Cardiac septum (tissue), 1 donor: ENCODE results near the gene ILKAP. TPM values are rescaled to one million over a fixed set of nuclear protein-coding genes. Genes with fewer than 3 reads are reported as not detected.
"Not testable (repeated sequence)": the region's sequence is repeated elsewhere in the genome, so short reads cannot be mapped to it uniquely, and the experiment has no call there.

Experiments
- DNase-seq: peaks from one replicate; pipeline ENCODE4 v3.0.0-alpha.2; 2020; ENCODE audit warnings: low spot score
- intact Hi-C: fragments of 100-400 bp; cut with DNase I; formaldehyde crosslinking; loops from one replicate; pipeline ENCODE4 v1.14.0; 2022
- total RNA-seq: library from RNA; stranded (reverse); fragmentation: NEBNext Ultra II Directional; extraction: Animal tissue kit (Norgen Biotek cat#: 25700); gene quantifications from one replicate; pipeline ENCODE4 v1.2.1, GENCODE V29; 2021
- donor health status: DM: no; HTN: no; CAD: no.

ILKAP gene
- total RNA-seq, 1 donor from 2014 or later: 29.5 TPM

GRCh38 chr2:238216651-238217184 is 13.2 kb upstream of the ILKAP start:
- intact Hi-C loops: no loop called here
- DNase-seq: no peak

DNA sequence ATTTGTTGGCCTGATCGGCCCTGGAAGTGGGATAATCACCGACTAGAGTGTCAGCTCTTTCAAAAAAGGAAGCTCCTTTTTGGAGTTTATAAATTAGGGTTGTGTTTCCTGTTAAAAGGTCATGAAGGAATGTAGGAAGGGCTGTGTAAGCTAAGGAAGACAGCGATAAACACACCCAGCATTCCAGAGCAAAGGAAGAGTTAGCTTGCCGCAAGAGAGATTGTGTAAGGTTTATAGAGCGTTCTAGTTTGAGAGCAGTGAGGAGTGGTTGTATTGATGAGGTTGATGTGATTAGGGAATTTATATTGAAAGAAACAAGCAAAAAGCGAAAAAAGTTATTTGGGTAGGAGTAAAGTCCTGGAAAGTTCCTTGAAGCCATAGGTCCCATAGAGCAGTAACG is 3.5 kb upstream of the ILKAP start:
- intact Hi-C loops: no loop called here
- no peak for DNase-seq

DNA sequence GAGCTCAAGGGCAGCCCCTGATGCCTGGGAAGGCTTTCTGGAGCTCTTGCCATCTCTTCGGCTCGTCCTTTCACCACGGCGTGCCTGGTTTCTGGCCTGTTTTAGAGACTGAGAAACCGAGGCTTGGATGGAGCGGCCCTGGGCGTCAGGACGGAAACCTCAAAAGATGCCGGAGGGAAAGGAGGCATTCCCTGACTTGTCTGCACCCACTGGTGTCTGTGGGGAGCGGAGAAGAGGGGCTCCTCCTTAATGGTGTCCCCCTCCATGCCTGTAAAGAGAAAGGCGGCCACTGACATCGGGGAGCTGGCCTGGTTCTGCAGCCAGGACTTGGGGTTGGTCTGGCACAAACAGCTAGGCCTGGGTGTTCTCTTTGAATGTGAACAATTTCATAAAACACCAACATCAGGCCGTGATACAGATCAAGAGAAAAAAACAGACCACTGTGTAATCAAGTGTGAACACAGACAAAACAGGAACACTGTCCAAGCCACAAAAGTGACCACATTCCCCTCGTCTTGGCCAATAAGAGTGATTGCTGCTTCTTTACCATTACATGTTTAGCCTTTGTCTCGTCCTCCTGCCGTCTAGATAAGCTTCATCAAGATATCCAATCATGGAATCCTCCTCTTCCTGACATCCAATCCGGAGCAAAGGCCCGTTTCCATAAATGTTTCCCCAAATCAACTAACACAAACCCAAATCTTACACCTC is 633 bp upstream of the ILKAP start:
- intact Hi-C loops: loop anchor here (2.0 kb wide), 2 partner anchors 37 to 143 kb away; partner anchors contain the start of genes HES6 and SCLY
- no peak for DNase-seq

DNA sequence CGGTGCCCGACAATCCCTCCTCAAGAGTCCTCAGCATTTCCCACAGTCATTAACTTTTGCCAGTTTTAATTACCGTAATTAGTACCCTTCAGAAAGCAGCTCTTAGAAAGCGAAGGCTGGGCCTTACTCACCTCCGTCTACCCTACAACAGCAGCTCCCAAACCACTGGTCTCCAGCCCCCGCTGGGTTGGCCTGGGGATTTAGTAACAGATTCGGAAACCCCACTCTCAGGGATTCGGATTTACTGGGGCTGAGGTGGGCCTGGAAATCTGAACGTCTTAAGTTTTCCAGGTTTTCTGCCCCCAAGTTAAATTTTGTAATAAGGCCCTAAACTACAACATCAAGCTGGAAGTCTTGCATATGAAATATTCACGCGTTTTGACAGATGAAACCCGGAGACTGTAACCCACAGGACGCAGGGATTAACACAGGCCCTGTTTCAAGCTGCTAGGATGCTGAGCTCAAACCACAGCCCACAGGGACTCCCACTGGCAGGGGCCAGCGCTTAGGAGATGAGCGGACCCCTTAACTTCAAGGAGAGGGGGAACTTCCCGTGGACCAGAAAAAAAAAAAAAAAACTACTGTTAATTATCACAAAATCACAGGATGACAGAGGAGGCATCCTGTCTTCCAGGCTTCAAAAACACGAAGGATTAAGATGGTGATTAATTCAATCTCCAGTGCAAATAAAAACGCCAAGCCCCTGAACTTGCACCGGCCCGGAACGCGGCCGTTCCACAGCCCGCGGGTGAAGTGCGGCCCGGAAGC is 985 bp downstream of the ILKAP start:
- DNase-seq: no peak
- intact Hi-C loops: loop anchor here (2.0 kb wide), 1 partner anchor 142 kb away; the partner anchor contains the start of gene SCLY

- no peak for DNase-seq
- intact Hi-C loops: no loop called here
Observed at GRCh38 chr2:238190445-238190844, 13.1 kb downstream of the ILKAP start.

GRCh38 chr2:238187618-238188548 is 15.6 kb downstream of the ILKAP start:
- intact Hi-C loops: no loop called here
- DNase-seq: no peak

- intact Hi-C loops: no loop called here
- no peak for DNase-seq
Observed at GRCh38 chr2:238183821-238184220, 19.7 kb downstream of the ILKAP start.

DNA sequence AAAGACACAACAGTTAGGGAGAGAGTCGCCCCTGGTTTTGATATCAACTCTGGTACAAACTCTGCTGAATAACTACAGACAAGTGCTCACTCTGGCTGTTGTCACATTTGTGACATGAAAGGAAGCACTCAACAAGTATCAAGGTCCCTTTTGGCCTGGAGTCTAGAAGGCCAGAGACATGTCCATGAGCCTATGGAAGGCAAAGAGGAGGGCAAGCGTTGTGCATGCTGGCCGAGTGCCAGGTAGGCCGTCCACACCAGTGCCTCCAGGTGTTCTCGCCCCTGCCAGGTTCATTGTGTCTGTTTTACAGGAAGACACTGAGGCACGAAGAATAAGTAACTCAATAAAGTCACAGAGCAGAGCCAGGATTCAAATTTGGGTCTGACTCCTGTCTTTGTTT is 21.1 kb downstream of the ILKAP start:
- no peak for DNase-seq
- intact Hi-C loops: no loop called here

- no peak for DNase-seq
- intact Hi-C loops: no loop called here
Observed at GRCh38 chr2:238180554-238180953, 22.9 kb downstream of the ILKAP start.

DNA sequence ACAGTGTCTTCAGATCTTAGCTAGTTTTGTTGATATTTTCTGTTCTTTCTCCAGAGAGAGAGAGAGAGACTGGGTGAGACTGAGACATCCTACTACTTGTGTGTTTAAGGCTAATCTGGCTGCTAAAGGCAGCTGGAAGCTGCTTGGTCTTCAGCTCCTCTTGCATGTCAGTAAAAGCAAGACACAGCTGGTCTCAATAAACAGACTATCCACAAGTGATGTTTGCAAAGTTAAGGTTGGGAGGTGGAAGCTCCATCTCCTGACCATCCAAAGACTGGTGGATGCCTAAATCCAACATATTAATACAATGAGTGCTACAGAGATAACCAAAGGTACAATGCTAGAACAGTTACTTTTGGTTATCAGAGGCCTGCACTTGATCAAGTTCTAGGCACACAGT is 26.9 kb downstream of the ILKAP start:
- no peak for DNase-seq
- intact Hi-C loops: no loop called here

GRCh38 chr2:238174701-238175100 is 28.8 kb downstream of the ILKAP start:
- no peak for DNase-seq
- intact Hi-C loops: no loop called here

DNA sequence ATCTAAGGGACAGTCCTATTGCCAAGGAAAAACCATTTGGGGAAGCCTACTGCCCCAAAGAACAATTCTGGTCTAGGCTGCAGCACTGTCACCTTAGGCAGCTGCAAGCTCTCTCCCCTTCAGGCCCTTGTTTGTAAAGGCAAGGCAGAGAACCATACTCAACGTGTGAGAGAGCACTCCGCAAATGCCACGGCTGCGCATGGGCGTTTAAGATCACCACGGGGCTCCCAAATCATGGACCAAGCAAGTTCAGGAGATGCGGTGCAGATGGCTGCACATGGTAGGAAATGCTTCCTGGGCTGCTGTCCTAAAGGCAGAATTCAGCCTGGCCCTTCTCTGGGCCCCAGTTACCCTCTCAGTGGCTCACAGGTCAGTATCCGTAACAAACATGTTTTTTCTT is 29.2 kb downstream of the ILKAP start:
- intact Hi-C loops: no loop called here
- no peak for DNase-seq

DNA sequence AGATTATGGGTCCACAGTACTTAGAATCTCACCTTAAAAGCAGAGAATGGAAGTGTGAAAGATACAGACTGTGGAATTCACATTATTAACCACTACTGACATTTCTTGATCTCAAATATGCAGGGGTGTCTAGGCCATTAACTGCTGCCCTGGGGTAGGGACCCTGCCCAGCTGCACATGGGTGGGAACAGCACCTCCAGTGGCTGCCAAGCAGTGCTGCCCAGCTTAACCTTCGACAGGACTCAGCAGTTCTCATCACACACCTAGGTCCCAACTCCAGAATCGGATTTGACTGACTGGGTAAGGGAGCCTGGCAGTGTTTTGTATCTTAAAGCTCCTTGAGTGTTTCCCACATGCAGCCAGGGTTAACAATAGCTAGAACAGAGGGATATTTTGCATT is 29.8 kb downstream of the ILKAP start:
- DNase-seq: no peak
- intact Hi-C loops: no loop called here

- no peak for DNase-seq
- intact Hi-C loops: no loop called here
Observed at GRCh38 chr2:238172439-238172838, 31.1 kb downstream of the ILKAP start.

DNA sequence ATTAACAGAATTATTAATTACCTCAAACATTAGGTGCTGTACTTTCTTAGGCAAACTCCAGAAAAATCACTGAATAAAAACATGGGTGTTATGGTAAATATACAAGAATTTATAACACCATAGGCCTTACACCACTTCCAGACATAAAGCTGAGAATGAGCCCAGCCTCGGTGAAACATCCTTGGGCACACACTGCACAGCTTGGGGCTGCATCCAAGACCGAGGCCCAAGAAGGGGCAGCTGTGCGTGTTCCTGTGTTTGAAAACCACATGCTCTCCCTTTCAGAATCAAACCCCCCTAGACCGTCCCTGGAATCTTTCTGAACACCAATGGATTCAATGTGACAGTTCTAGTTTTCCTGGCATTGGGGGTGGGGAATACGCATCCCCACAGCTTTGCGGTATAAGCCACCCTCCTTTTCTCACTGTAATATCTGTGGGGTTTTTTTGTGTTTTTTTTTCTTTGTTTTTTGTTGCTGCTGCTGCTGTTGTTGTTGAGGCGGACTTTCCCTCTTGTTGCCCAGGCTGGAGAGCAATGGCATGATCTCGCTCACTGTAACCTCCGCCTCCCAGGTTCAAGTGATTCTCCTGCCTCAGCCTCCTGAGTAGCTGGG is 31.8 kb downstream of the ILKAP start:
- intact Hi-C loops: no loop called here
- no peak for DNase-seq

GRCh38 chr2:238171072-238171431 is 32.4 kb downstream of the ILKAP start:
- DNase-seq: not testable (repeated sequence)

DNA sequence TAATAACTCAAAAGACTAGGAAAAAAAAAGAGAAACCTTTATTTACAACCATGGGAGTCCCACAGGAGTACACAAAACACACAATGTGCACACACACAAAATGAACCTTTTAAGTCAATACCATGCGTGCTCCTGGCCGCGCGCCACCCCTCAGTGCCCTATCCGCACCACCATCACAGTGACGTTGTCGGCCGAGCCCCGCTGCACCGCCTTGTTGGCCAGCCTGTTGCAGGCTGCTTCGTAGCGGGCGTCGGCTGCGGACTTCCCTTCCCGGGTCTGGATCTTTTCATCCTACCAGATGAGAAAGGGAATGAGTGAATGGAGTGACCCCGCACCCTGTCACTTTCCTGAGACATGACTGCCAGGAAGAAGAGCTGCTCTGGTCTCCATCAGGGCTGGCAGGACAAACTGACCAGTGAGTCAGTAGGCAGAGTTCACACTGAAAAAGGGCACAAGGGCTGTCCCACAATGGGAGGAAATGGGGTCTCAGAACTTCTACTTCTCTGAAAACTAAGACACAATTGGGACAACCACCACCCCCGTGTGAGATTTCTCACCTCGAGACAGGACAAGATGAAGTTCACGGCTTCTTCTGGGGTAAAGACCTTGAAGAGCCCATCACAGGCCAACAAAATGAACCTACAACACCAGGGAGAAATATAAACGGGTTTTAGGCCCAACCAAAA is 33.0 kb downstream of the ILKAP start:
- intact Hi-C loops: no loop called here
- no peak for DNase-seq

More at GRCh38 chr2:238171072-238171431, 32.4 kb downstream of the ILKAP start:
- intact Hi-C loops: not testable (repeated sequence)

DNA sequence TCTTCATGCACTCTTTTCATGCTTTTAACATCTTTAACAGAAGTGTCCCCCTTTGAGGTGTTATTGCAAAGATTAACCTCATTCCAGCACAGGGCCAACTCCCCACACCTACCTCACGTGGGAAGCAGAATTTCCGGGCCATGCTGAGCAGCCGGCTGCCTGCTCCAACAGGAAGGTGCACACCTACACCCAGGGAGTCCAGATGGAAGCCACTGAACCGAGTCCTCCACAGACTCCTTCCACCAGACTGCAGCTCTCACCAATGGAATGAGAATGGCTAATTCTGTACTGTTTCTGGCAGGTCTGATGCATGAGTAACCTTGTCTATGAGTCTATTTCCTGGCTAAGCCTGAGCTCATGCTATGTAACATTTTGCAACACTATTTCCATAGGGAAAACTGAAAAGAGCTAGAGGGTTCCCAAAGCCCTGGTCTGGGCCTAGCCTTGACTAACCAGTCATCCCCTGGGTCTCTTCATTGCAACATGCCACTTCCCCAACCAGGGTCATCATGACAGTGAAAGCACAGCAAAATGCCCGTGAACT is 33.7 kb downstream of the ILKAP start:
- no peak for DNase-seq
- intact Hi-C loops: no loop called here
